Choroid plexus epithelial cell (primary cell): Measurements from ENCODE around the gene FLVCR1.
"Not testable (repeated sequence)": the region's sequence is repeated elsewhere in the genome, so short reads cannot be mapped to it uniquely, and the experiment has no call there.

Experiments used
- DNase-seq: peaks from one replicate; pipeline ENCODE4 v3.0.0-alpha.2; 2010; ENCODE audit warnings: low read depth
- H3K4me3 ChIP-seq: 2 replicates; pipeline ENCODE4 v1.5.1; 2011; ENCODE audit warnings: low read depth, mild to moderate bottlenecking, control low read depth, low read length, moderate library complexity
- CTCF ChIP-seq: conservative IDR thresholded peaks from 2 replicates; pipeline ENCODE4 v1.5.1; 2011; ENCODE audit warnings: low read depth, mild to moderate bottlenecking, control low read depth, inconsistent platforms, low read length, moderate library complexity

Gene FLVCR1

GRCh38 chr1:212862111-212862690, 4.1 kb downstream of the FLVCR1 start:
- TF ChIP-seq CTCF, result no peak
- DNase-seq, result no peak
- no peak overlapping the region for H3K4me3 ChIP-seq

- DNase-seq, H3K4me3 ChIP-seq: not testable (repeated sequence)
These were observed 5.3 kb downstream of the FLVCR1 start for GRCh38 chr1:212863345-212863744.

GRCh38 chr1:212864201-212864600, 6.1 kb downstream of the FLVCR1 start:
- TF ChIP-seq CTCF, result no peak
- DNase-seq, result no peak
- no peak overlapping the region for H3K4me3 ChIP-seq

GRCh38 chr1:212867192-212867591, 9.1 kb downstream of the FLVCR1 start:
- no peak for TF ChIP-seq CTCF
- no peak for DNase-seq
- no peak overlapping the region for H3K4me3 ChIP-seq

GRCh38 chr1:212871976-212872375, 13.9 kb downstream of the FLVCR1 start:
- DNase-seq, result no peak
- no peak overlapping the region for H3K4me3 ChIP-seq
- no peak for TF ChIP-seq CTCF

GRCh38 chr1:212873518-212873917, 15.4 kb downstream of the FLVCR1 start:
- no peak overlapping the region for H3K4me3 ChIP-seq
- TF ChIP-seq CTCF, result no peak
- no peak for DNase-seq

GRCh38 chr1:212878418-212878817, 20.3 kb downstream of the FLVCR1 start:
- no peak overlapping the region for H3K4me3 ChIP-seq
- no peak for TF ChIP-seq CTCF
- no peak for DNase-seq
